HG03571 (cell line): ENCODE measurements around the gene USP51.
A peak's percentile ranks its signal among the peaks of the same experiment; 100 is the strongest.
"Not testable (repeated sequence)": the region's sequence is repeated elsewhere in the genome, so short reads cannot be mapped to it uniquely, and the experiment has no call there.

Experiments
- ATAC-seq: cut with Tn5 transposase; IDR thresholded peaks from one replicate; pipeline ENCODE4 v1.9.1; 2021; ENCODE audit not compliant: unreplicated experiment

The USP51 gene

DNA sequence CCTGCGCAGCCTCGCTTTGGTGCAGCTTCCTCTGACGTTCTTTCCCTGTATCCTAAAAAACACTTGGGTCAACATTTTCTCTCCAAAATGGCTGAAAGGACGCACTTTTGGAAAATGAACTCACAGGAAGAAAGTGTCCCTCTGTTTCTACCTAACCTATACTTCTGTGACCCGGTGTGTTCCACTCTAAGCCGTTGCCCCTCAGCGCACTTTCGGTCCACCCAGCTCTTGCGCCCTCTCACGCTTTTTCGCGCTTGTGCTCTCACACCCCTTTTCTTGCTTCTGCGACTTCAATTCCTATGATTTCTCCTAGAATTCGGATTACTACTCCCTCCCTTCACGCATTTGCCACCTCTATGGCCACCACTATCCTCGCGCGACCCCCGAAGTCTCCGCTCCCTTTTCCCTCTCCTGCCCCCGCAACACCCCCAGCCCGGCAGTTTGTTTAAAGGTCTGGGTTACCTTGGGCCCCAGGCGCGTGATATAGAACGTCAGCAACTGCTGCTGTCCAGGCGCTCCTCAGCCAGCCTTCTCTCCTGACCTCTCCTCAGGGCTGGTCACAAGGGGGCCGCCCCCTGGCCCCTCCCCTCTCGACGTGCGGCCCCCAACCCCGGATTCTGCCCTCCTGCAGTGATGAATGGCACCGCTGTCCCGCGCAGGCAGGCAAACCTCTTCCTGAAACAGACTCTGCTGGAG, at the start of gene USP51:
Gene USP51 (minus strand): TSS at position 535 of the 696 bp plus-strand sequence. CDS start 909 bp downstream, outside the sequence.
- peak; percentile 49 for ATAC-seq

GRCh38 chrX:55524487-55524886, 34.8 kb upstream of the USP51 start:
- no peak for ATAC-seq

- no peak for ATAC-seq
Observed at GRCh38 chrX:55523356-55523755, 33.7 kb upstream of the USP51 start.

- ATAC-seq, result no peak
Observed at GRCh38 chrX:55522596-55523276, 33.1 kb upstream of the USP51 start.

DNA sequence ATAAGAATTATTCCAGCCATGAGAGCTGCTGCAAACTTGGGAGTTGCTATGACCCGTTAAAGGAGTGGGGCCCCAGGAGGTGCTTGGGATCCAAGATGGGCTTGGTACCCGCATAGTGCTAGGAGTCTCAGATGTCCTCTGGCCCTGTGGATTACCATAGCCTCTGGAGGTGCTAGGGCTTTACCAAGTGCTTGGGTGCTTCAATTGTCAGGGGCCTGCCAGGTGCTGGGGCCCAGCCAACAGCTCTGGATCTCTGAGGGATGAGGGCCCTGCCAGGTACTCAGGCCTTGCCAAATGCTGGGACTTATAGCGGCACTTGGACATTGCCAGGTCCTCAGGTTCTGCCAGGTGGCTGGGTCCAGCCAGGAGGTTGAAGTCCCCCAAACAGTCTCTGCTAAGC, 32.0 kb upstream of the USP51 start:
- ATAC-seq, result no peak

DNA sequence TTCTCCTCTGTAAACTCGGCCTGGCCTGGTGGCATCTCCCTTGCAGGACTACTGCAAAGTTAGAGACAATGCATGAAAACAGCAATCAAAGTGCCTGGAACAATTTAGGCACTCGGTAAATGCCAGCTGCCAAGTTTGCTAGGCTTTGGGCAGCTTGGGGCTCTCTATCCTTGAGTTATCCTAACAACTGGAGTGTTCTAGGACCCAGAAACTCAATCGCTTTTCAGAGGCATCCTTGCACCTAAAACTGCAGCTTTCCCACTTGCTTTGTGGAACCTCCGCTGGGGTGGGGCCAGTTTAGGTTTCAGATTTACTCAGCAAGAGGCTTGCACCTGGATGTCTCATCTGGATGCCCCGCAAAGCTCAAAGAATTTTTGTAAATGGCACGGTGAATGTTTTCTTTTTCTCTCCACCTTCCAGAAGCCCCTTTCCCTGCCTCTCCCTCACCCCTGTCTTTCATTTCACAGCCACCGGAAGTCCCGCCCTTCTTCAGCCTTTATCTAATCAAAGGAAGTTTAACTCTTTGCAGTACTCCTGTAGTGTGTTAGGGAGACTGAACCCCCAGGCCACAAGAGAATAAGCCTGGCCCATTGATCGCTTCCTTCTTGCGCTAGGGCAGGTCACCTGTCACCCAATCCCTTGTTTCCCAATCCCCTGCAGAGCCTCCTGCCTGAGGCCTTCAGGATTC, 27.3 kb upstream of the USP51 start:
- ATAC-seq, result not testable (repeated sequence)

DNA sequence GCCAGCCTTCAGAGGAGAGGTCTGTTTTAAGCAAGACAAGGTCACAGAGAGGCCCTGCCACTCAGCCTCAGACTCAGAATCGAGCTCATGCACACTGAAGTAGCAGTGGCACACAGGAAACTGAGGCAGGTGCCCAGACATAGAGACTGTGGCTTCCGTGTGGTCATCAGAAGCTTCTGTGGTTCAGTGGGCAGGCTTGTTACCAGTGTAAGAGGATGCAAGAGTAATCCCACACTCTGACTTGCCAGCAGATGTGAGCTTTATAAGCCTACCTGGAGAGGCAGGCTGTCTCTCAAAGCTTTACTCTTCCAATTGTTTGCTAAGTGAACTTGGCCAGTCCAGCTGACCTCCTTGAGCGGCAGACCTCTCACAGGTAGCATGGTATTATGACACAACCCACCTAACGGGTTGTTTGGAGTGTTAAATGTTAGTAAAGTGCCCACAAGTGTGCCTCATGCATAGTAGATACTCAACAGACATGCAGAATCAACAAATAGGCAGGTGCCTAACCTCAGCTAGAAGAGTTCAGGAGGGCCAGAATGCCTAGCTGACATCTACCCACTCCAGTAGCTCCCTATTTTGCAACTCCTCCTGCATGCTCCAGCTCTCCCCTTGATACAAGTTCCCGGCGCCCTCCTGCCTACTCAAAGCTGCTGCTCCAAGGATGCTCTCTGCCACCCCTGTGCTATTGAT, 23.5 kb upstream of the USP51 start:
- not testable (repeated sequence) for ATAC-seq

GRCh38 chrX:55508410-55509152, 18.9 kb upstream of the USP51 start:
- not testable (repeated sequence) for ATAC-seq

- not testable (repeated sequence) for ATAC-seq
Observed at GRCh38 chrX:55507699-55508098, 18.1 kb upstream of the USP51 start.

- not testable (repeated sequence) for ATAC-seq
Observed at GRCh38 chrX:55507010-55507409, 17.4 kb upstream of the USP51 start.

- ATAC-seq, result no peak
Observed at GRCh38 chrX:55490974-55491373, 1.3 kb upstream of the USP51 start.

DNA sequence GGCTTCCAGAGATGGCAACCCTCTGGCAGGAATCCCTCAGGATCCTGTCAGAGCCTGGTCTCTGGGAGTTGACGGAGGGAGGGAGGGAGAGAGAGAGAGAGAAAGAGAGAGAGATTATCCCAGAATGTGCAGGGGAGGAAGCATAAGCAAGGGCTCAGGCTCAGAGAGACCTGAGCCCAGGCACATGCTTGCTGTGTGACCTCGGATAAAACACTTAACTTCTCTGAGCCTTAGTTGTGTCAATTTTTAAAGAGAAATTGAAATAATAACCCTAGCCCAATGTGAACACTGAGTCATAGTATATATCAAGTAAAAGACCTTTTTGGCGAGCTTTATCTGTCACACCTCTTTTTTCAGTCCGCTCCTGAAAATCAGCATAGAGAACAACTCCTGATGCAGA, 473 bp upstream of the USP51 start:
- no peak for ATAC-seq

DNA sequence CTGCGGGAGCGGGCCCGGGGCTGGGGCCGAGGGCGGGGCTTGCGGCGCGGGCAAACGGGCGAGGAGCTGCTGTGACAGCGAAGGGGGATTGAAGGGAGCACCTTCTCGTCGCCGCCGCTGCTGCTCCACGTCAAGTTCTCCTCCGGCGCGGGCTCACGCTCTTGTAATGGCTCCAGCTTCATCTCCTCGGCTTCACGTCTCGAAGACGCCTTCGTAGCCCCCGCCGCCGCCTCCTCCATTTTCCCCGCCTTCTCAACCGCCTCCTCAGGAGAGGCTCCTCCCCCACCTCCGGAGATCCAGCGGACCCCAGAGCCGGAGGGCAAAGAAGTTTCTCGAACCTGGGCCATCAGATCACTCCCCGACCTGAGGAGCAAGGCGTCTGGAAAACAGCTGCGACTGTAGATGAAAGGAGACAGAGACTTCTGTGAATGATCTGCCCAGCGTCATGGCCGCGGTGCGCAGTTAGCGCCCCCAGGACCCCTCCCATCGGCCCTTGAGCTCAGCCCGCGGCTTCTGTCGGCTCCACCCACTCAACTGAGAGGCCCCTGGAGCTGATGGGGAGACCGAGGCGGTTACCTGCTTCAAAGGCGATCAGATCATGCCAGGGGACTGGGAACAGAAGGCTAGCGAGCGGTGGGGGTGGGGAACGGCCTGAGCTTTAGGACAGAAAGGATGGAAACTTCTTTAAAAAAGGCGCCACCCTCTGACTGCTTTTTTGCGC, 895 bp downstream of the USP51 start:
- ATAC-seq, result peak; percentile 64

DNA sequence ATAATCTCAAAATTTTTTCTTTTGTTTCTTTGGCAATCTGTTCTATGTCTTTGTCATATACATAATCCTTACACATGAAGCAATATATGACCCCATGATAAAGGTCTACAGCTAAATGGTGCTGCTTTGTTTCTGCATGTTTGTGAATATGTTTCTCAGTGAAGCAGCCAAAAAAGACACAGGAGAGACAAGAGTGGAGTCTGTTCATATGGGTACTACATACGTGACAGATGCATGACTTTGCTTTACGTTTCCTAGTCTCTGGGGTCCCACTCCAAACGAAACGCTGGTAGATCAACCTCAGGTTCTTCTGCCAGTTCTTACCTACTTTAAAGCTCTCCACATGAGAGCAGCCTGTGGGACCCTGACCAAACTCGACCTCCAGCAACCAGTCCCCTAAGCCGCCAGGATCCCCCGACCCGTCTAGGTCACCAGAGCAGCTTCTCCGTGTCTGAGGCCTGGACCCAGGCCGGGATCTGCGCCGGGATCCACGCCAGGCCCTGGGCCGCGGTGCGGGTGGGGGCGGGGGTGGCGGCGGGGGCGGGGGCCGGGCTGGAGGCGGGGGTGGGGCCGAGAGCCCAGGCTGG, 1.5 kb downstream of the USP51 start:
- ATAC-seq, result no peak

DNA sequence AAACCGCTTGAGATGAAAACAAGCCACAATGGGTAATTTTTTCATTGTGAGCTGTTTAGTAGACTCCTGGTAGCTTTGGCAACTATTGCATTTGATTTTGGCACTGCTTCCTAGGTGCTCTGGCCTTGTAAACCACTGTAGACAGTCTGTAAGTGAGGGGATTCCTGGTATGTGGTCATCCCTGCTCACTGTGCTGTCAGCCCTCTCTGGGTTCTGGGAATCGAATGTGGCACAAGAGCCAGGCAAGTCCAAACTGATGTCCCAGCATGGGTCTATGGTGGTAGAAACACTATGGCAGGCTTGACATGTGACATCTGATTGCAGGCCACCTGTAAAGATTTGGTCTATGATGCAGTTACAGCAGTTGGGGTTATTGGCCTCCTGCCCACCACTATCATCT, 2.5 kb downstream of the USP51 start:
- no peak for ATAC-seq

DNA sequence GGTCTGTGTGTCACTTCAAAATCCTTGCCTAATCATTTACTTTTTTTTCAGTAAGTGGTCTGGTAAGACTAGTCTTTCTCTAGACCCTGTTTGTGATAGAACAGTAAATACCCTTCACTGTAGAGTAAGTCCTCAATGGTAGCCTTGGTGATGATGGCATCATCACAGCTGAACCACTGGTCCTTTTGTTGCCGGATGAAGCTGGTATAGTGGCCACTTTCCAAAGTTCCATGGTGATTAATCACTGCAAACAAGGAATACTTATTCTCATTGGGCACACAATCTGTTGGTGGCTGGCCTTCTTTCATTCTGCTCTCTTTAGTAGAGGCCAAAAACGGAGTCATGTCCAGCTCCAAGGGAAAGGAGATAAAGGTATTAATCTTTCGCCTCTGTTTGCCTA, 2.9 kb downstream of the USP51 start:
- no peak for ATAC-seq

GRCh38 chrX:55484948-55485347, 4.7 kb downstream of the USP51 start:
- no peak for ATAC-seq

DNA sequence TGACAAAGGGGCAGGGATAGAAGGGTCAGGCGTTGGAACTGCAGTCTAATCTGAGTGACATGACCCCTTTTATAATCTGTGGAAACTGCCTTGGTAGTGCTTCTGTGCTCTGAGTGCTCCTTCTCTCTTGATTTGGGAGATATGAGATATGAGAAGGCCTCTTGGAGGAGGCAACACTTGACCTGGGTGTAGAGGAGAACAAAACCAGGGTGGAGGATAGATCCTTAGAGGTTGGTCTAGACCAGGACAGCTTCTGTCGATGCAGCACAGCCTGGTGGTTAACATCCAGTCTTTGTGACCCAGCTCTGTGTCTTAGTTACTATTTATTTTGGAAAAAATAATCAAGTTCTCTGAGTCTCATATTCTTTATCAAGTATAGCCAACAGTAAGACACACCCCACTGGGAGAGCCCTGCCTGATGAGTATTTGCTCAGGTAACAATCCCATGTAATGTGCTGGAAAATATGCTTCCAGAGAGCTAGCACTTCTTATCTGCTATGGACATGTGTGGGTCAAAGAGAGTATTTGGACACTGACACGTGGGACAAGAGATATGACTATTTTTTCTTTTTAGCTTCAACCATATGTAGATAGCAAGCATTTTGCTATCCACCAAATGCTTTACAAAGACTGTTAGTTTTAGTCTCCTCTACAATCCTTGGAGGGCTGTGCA, 9.1 kb downstream of the USP51 start:
- no peak for ATAC-seq

- ATAC-seq, result not testable (repeated sequence)
Observed at GRCh38 chrX:55479956-55480355, 9.7 kb downstream of the USP51 start.
